HG02870 (cell line): Measurements from ENCODE around the gene CCHCR1.
A peak's percentile ranks its signal among the peaks of the same experiment; 100 is the strongest.
"Not testable (repeated sequence)": the region's sequence is repeated elsewhere in the genome, so short reads cannot be mapped to it uniquely, and the experiment has no call there.

Source experiments
- ATAC-seq: cut with Tn5 transposase; IDR thresholded peaks from one replicate; pipeline ENCODE4 v1.9.1; 2021; ENCODE audit warnings: mild to moderate bottlenecking, moderate library complexity; ENCODE audit not compliant: unreplicated experiment

The CCHCR1 gene, protein sequence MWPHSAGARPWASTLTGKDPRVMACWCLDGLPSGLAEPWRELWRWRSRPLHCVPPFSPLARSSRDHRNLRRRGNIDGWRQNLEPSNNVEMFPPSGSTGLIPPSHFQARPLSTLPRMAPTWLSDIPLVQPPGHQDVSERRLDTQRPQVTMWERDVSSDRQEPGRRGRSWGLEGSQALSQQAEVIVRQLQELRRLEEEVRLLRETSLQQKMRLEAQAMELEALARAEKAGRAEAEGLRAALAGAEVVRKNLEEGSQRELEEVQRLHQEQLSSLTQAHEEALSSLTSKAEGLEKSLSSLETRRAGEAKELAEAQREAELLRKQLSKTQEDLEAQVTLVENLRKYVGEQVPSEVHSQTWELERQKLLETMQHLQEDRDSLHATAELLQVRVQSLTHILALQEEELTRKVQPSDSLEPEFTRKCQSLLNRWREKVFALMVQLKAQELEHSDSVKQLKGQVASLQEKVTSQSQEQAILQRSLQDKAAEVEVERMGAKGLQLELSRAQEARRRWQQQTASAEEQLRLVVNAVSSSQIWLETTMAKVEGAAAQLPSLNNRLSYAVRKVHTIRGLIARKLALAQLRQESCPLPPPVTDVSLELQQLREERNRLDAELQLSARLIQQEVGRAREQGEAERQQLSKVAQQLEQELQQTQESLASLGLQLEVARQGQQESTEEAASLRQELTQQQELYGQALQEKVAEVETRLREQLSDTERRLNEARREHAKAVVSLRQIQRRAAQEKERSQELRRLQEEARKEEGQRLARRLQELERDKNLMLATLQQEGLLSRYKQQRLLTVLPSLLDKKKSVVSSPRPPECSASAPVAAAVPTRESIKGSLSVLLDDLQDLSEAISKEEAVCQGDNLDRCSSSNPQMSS

DNA sequence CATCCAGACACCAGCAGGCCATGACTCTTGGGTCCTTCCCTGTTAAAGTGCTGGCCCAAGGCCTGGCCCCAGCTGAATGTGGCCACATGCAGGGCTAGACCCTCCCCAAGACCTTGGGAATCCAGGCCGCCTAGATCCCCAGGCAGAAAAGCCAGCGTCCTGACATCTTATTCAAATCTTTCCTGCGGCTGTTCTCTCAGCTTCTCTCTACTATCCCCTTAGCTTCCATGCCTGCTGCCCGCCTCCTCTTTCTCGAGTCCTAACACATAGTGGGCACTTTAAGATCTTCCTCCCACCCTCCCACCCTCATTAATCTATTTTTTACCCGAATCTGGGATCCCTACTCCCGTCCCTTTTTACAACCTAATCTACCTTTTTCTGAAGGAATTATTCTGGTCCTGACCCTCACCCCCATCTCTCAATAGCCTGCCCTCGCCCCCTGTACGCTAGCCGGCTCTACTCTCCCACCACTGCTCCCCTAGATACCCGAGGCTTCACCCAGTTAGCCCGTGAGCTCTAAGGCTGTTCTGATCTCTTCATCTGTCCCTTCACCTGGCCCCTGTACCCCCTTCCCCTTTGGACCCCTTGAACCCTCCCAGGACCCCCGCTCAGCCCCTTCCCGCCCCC lies at the start of gene CCHCR1:
Gene CCHCR1, minus strand, starts transcription at position 290 of the 627 bp plus-strand sequence. Its CDS starts 202 bp downstream, at position 88.
- ATAC-seq = no peak

GRCh38 chr6:31205638-31206037 lies 48.0 kb upstream of the CCHCR1 start:
- no peak for ATAC-seq

DNA sequence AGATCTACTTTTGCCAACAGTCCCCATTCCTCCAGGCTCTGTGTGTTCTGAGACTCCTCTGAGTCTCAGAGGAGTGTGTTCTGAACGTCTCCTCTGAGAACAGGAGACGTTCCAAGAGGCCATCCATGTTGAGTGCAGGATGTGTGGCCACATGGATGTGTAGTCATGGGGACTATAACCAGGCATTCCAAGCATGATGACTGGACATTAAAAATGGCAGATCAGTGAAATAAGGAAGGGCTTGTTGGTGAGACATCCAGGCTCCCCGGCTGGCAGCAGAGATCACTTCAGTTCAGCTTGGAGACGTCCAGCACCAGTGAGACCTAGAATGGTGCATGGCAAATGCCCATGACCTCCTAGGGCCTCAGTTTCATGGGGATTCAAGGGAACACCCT lies 47.1 kb upstream of the CCHCR1 start:
- no peak for ATAC-seq

DNA sequence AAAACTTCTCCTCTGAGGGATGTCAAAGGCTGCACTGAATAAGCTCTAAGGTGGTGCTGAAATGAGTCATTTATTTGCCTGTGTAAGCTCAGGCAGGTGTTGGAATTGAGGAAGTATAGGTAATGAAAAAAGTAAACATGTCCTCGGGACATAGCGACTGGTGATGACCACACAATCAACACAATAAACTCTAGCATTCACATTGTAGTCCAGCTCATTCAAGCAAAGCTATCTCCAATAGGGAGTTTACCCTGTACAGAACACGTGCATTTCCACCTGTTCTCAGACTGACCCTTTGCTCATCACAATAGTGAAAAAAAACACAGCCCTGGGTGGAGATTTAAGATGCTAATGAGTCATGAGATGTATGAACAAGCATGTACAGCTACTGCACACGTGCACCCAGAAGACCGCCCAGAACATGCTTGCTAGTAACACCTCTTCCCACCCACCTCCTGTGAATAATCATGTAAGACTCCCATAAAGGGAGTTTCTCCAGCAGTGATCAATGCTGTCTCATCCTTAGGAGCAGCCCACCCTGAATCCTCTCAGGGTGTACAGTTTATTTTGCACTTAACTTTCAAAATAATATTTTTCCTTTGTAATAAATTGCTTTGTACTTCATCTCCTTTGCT lies 45.9 kb upstream of the CCHCR1 start:
- ATAC-seq = peak; percentile 65

DNA sequence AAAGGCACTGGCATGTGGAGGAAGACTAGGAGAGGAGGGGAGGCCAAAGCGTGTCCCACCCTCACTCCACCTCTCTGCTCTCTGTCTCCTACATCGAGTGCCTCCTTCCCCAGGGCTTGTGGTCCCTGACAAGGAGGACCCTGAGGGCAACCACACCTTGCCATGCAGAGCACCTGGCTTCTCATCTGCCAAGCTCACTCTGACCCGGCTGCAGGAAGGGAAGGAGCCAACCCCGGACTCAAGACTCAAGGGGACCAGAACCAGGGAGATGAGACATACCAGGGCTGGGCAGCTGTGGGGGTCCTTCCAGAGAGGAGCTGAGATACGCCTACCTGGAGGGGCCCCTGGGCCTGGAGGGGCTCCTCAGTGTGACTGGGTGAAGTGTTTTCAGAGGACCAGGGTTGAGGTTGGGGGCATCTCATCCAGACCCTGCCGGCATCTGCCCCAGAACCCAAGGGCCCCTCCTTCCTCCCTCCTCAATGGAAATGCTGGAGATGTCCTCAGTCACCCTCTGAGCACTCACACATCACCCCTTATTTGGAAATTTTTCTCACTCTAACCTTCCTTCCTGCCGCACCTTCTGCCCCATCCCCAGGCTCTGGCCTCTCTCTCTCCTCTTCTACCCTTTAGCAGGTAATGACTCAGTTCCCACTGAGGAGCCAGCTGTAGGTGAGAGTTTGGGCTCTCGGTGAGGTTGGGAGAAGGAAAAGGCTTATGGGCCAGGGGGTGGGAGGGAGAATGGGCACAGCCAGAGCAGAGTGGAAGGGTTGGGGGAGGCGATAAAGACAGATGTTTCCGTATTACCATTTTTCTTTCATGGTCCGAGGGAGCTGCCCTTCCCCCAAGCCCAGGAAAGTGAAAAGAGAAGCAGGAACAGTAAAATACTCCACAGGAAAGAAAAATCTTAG lies 44.9 kb upstream of the CCHCR1 start:
- no peak for ATAC-seq

DNA sequence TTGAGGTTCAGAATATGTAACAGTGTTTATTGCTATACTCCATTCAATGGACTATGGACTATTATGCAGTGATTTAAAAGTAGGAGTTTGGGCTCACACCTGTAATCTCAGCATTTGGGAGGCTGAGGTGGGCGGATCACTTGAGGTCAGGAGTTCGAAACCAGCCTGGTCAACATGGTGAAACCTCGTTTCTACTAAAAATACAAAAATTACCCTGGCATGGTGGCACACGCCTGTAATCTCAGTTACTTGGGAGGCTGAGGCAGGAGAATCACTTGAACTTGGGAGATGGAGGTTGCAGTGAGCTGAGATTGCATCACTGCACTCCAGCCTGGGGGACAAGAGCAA lies 41.5 kb upstream of the CCHCR1 start:
- ATAC-seq = not testable (repeated sequence)

GRCh38 chr6:31197559-31198305 lies 40.1 kb upstream of the CCHCR1 start:
- peak; percentile 77 for ATAC-seq

DNA sequence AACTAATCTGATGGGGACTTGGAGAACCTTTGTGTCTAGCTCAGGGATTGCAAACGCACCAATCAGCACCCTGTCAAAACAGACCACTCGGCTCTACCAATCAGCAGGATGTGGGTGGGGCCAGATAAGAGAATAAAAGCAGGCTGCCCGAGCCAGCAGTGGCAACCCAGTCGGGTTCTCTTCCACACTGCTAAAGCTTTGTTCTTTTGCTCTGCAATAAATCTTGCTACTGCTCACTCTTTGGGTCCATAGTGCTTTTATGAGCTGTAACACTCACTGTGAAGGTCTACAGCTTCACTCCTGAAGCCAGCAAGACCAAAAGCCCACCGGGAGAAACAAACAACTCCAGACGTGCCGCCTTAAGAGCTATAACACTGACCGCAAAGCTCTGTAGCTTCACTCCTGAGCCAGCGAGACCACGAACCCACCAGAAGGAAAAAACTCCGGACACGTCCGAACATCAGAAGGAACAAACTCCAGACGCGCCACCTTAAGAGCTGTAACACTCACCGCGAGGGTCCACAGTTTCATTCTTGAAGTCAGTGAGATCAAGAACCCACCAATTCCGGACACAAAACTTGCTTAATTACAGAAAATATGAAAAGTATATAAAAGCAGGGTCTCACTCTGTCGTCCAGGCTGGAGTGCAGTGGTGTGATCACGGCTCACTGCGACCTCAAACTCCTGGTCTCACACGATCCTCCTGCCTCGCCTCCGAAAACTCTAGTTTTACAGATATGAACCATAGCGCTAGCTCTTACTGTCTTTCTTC lies 38.8 kb upstream of the CCHCR1 start:
- ATAC-seq = not testable (repeated sequence)

DNA sequence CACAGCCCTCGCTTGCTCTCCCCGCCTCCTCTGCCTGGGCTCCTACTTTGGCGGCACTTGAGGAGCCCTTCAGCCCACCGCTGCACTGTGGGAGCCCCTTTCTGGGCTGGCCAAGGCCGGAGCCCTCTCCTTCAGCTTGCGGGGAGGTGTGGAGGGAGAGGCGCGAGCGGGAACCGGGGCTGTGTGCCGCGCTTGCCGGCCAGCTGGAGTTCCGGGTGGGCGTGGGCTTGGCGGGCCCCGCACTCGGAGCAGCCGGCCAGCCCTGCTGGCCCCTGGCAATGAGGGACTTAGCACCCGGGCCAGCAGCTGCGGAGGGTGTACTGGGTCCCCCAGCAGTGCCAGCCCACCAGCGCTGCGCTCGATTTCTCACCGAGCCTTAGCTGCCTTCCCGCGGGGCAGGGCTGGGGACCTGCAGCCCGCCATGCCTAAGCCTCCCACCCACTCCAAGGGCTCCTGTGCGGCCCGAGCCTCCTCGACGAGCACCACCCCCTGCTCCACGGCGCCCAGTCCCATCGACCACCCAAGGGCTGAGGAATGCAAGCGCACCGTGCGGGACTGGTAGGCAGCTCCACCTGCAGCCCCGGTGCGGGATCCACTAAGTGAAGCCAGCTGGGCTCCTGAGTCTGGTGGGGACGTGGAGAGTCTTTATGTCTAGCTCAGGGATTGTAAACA lies 37.8 kb upstream of the CCHCR1 start:
- not testable (repeated sequence) for ATAC-seq

- no peak for ATAC-seq
These were observed 36.6 kb upstream of the CCHCR1 start for GRCh38 chr6:31194061-31194834.

- no peak for ATAC-seq
These were observed 35.6 kb upstream of the CCHCR1 start for GRCh38 chr6:31193206-31193605.

DNA sequence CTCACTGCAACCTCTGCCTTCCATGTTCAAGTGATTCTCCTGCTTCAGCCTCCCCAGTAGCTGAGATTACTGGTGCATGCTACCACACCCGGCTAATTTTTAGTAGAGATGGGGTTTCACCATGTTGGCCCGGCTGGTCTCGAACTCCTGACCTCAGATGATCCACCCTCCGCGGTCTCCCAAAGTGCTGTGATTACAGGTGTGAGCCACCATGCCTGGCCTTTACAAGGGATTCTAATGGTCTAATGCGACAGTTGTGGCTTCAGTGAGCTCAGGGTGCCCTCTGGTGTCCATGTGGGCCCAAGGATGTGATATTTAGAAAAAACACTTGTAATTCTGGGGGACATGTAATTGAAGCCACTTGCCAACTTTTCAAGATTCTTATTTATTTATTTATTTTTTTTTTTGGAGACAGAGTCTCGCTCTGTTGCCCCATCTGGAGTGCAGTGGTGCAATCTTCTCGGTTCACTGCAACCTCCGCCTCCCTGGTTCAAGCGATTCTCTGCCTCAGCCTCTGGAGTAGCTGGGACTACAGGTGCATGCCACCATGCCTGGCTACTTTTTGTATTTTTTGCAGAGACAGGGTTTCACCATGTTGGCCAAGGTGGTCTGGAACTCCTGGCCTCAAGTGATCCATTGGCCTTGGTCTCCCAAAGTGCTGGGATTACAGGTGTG lies 35.0 kb upstream of the CCHCR1 start:
- not testable (repeated sequence) for ATAC-seq

GRCh38 chr6:31190488-31190887 lies 32.9 kb upstream of the CCHCR1 start:
- no peak for ATAC-seq

DNA sequence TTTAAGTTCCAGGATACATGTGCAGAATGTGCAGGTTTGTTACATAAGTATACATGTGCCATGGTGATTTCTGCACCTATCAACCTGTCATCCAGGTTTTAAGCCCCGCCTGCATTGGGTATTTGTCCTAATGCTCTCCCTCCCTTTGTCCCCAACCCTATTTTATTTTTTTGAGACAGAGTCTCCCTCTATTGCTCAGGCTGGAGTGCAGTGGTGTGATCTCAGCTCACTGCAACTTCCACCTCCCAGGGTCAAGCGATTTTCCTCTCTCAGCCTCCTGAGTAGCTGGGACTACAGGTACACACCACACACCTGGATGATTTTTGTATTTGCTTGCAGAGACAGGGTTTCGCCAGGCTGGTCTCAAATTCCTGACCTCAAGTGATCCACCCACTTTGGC lies 31.6 kb upstream of the CCHCR1 start:
- ATAC-seq = not testable (repeated sequence)

DNA sequence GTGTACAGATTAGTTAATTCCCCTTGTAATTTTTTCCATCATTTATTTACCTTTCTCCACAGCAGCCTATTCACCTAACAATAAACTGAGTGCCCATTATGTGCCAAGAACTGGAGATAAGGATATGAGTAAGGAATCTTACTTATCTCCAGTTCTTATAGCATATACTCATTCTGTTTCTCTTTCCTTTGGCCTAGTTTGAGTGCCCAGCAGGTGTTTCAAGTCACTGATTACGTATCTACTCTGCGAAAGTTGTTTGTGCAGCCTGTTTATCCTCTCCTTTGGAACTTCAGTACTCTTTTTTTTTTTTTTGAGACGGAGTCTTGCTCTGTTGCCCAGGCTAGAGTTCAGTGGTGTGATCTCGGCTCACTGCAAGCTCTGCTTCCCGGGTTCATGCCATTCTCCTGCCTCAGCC lies 30.2 kb upstream of the CCHCR1 start:
- no peak for ATAC-seq

GRCh38 chr6:31186052-31186734 lies 28.6 kb upstream of the CCHCR1 start:
- no peak for ATAC-seq
